GM19395 (cell line): ENCODE data around the gene ARIH1.

ENCODE experiments used
- ATAC-seq: cut with Tn5 transposase; IDR thresholded peaks from one replicate; pipeline ENCODE4 v1.9.1; 2021; ENCODE audit warnings: mild to moderate bottlenecking, moderate library complexity; ENCODE audit not compliant: unreplicated experiment

ARIH1 gene

DNA sequence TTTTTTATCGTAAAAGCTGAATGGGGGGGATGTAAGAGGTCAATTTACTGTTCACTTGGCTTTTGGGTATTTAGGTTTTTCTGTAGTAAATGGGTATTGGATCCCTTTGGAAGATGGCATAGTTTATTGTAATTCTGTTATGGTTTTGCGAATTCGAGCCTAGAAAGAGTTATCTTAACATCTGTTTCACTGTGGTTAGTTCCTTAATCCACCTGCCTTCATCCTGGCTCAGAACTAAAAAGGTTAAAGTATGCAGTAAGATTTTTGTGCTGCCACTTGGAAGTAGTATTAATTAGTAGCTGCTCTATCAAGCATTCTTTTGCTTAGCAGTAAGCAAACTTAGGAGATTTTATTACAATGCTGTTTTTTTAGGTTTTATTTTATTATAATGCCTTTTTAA is 62.4 kb downstream of the ARIH1 start:
- ATAC-seq: no peak

DNA sequence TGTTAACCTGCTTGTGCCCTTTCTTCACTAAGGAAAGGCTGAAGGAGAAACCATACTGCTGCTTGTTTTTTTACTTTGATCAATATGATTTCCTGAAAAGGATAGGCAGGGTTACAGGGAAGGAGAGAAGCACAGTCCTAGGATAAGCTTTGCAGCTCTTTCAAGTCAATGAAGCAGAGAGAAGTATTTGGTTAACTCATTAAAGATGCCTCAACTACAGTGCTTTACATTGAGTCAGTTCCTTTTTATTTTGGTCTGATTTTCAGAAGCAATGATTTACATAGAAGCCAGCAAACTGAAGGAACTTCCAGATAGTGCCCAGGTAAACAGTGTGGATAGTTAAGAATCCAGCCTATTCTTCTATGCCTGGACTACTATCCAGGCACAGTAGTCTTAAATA is 64.8 kb downstream of the ARIH1 start:
- no peak for ATAC-seq

GRCh38 chr15:72540606-72541237 is 66.6 kb downstream of the ARIH1 start:
- no peak for ATAC-seq

- no peak for ATAC-seq
Measured at GRCh38 chr15:72541674-72542073, 67.5 kb downstream of the ARIH1 start.

DNA sequence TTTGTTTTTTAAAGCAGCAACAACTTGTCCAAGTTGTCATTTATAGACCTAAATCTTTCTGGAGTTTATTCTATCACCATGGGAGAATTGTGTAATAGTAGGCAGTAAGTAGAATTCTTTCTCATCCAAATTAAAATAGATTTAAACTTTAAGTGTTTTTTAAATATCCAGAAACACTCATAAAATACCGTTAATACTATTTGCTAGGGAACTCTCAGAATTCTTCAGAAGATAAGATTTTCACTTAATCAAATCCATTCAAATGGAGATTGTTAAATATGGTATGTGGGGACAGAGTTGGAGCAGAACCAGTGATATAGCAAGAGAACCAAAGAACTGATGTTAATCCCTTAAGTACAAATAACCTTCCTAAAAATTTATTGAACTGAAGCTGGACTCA is 71.0 kb downstream of the ARIH1 start:
- ATAC-seq: no peak

GRCh38 chr15:72554471-72555425 is 80.6 kb downstream of the ARIH1 start:
- ATAC-seq: no peak

DNA sequence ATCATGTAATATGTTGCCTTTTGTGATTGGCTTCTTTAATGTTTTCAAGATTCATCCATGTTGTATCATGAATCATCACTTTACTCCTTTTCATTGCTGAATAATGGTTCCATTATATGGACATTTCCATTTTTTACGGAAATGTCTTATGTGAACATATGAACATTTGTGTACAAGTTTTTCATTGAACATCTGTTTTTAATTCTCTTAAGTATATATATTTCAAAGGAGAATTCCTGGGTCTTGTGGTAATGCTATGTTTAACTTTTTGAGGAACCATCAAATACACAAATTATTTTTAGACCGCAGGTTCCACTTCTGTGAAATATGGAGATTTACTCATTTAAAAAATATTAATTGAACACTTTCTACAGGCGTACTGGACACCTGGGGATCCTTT is 85.7 kb downstream of the ARIH1 start:
- no peak for ATAC-seq

- no peak for ATAC-seq
Measured at GRCh38 chr15:72560458-72560857, 86.3 kb downstream of the ARIH1 start.

- ATAC-seq: no peak
Measured at GRCh38 chr15:72562386-72562785, 88.3 kb downstream of the ARIH1 start.

- ATAC-seq: no peak
Measured at GRCh38 chr15:72562878-72563277, 88.7 kb downstream of the ARIH1 start.

GRCh38 chr15:72564091-72564490 is 90.0 kb downstream of the ARIH1 start:
- no peak for ATAC-seq

- no peak for ATAC-seq
Measured at GRCh38 chr15:72566973-72567372, 92.8 kb downstream of the ARIH1 start.

DNA sequence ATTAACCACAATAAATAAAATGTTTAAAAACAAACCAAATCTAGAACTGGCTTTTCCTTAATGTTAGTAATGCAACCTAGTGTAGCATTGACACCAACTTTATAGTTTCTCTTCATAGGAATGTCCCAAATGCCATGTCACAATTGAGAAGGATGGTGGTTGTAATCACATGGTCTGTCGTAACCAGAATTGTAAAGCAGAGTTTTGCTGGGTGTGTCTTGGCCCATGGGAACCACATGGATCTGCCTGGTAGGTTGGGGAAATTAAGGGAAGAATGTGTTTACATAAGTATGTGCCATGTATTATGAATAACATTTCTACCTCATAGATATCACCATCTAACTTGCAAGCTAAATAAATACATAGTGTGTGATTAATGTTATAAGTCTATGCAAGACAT is 95.9 kb downstream of the ARIH1 start:
- no peak for ATAC-seq

GRCh38 chr15:72579814-72580213 is 105.7 kb downstream of the ARIH1 start:
- no peak for ATAC-seq

DNA sequence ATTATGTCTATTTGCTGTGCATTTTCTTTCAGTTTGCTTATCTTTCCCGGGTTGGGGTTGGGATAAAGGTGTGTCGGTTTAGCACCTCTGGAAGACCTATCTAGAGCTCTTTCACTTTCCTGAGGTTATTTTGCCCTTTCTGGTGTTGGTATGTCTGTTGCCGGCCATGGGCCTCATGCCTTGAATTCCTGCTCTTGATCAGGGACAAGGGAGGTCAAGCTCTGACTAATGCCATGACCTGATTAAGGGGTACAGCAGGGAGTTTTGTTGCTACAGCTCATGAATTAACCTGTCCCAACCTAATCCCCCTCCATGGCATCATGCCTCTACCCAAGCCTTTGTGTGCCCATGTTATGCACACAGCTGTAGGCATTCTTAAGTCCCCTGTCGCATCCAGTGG is 109.9 kb downstream of the ARIH1 start:
- ATAC-seq: no peak

- no peak for ATAC-seq
Measured at GRCh38 chr15:72585025-72585424, 110.9 kb downstream of the ARIH1 start.

DNA sequence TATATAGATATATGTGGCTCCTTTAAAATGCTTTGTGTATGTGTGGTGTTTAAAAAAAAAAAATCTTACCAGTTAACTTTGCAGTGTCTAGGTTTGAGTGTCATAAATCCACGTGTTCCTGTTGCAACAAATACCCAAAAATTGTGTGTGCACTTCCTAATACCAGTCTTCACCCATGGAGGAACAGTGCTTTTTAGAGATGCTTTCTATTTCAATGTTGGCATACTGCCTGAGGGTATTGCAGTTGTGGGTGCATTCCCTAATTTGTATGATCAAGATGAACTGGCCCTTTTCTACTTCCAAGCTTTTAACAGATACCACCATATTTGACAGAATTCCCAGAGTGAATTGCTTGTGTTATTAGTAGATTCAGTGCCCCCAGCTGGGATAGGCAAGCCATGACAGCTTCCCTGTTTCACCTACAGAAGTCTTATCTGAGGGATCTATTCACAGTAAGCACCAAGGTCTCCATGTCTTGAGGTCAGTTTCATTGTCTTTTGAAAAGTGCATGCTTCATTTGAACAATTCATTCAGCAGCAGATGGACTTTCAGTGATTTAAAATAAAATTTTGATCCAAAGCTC is 111.4 kb downstream of the ARIH1 start:
- ATAC-seq: no peak

- ATAC-seq: no peak
Measured at GRCh38 chr15:72588096-72588495, 114.0 kb downstream of the ARIH1 start.

- no peak for ATAC-seq
Measured at GRCh38 chr15:72590427-72590826, 116.3 kb downstream of the ARIH1 start.

GRCh38 chr15:72591361-72591760 is 117.2 kb downstream of the ARIH1 start:
- ATAC-seq: no peak

DNA sequence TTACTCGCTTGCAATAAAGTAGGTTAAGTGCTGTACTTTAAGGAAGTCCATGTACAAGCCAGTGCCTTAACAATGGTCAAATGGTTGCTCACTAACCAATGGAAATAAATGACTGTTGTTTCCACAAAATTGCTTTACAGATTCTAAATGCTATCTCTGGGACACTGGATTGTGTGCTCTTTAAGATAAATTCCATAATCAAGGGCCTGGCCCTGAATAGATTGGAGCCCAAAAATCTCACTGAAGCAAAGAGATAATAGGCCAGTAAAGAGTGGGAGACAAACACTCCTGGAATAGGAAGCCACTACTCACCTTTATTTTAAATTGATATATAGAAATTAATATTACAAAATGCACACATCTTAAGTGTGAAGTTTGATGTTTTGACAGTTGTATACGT is 118.0 kb downstream of the ARIH1 start:
- ATAC-seq: no peak

DNA sequence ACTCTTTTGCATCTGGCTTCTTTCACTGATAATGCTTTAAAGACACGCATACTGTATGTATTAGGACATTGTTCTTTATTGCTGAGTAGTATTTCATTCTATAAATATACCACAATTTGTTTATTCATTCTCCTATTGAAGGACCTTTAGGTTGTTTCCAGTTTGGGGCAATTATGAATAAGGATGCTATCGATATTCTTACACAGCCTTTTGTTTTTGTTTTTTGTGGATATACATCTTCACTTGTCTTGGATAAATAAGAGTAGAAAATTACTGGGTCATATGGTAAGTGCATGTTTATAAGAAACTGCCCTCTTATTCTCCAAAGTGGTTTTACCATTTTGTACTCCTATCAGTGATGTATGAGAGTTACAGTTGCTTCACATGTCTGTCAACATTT is 118.5 kb downstream of the ARIH1 start:
- no peak for ATAC-seq
